Tibial nerve (tissue), 3 donors: ENCODE measurements around the gene CDK18.

Experiments
- POLR2A ChIP-seq, 2 donors: fragments of 450-650 bp; IDR thresholded peaks; one replicate each; pipeline ENCODE4 v1.6.1; 2017; ENCODE audit warnings: antibody characterized with exemption in 2 of 2, mild to moderate bottlenecking in 2 of 2, moderate library complexity in 2 of 2
- TF ChIP-seq, protein P1 (sequence below), 5 experiments: fragments of 200-600 bp in 3 of 5; fragments of 450-650 bp in 2 of 5; sonication (generic) in 3 of 5; IDR thresholded peaks; one replicate each; pipeline ENCODE4 v1.5.1; 2016 to 2019; ENCODE audit warnings: antibody characterized with exemption in 5 of 5, mild to moderate bottlenecking in 3 of 5, moderate library complexity in 2 of 5

DNA sequence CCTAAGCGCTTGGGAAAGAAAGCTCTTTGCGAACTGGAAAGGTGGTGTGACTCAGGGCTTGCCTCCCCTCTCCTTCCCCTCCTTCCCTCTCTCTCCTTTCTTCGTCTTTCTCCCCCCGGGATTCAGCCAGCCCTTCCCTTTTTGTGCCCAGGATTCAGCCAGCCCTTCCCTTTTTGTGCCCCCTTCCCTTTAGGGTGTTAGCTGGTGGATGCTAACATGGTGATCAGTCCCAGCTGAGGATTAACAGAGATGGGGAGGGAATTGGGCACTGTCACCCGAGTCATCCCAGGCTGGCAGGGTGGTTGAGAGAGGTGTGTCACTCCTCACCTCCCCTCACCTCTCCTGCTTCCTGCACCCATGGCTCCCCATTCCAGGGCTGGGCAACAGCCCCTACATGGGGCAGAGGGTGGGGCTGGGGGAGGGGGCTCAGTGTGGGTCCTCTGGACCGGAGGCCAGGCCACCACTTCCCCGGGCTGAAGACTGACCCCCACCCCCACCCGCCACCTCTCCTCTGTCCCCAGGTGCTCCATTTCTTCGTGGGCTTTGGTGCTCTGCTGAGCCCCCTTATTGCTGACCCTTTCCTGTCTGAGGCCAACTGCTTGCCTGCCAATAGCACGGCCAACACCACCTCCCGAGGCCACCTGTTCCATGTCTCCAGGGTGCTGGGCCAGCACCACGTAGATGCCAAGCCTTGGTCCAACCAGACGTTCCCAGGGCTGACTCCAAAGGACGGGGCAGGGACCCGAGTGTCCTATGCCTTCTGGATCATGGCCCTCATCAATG lies 75.9 kb downstream of the CDK18 start:
- no peak for TF ChIP-seq POLR2A (IDR thresholded peaks at IDR 0.05)
- TF ChIP-seq, protein P1, sequence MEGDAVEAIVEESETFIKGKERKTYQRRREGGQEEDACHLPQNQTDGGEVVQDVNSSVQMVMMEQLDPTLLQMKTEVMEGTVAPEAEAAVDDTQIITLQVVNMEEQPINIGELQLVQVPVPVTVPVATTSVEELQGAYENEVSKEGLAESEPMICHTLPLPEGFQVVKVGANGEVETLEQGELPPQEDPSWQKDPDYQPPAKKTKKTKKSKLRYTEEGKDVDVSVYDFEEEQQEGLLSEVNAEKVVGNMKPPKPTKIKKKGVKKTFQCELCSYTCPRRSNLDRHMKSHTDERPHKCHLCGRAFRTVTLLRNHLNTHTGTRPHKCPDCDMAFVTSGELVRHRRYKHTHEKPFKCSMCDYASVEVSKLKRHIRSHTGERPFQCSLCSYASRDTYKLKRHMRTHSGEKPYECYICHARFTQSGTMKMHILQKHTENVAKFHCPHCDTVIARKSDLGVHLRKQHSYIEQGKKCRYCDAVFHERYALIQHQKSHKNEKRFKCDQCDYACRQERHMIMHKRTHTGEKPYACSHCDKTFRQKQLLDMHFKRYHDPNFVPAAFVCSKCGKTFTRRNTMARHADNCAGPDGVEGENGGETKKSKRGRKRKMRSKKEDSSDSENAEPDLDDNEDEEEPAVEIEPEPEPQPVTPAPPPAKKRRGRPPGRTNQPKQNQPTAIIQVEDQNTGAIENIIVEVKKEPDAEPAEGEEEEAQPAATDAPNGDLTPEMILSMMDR (IDR thresholded peaks at IDR 0.05): no peak
